Ramos (cell line): Measurements from ENCODE around the gene CMIP.

Experiments used
- in situ Hi-C: fragments of 300-500 bp; cut with MboI; formaldehyde crosslinking; loops from one replicate; pipeline ENCODE4 v1.14.3; 2022; ENCODE audit warnings: low sequenced_read_pairs; ENCODE audit not compliant: unreplicated experiment

The CMIP gene

GRCh38 chr16:81608523-81609209, 164.1 kb downstream of the CMIP start:
- in situ Hi-C loops: no loop called here

- in situ Hi-C loops: no loop called here
Measured at GRCh38 chr16:81609323-81609892, 164.8 kb downstream of the CMIP start.

GRCh38 chr16:81610144-81610842, 165.7 kb downstream of the CMIP start:
- in situ Hi-C loops: no loop called here

- in situ Hi-C loops: no loop called here
Measured at GRCh38 chr16:81610936-81611335, 166.3 kb downstream of the CMIP start.

GRCh38 chr16:81611721-81612120, 167.1 kb downstream of the CMIP start:
- in situ Hi-C loops: no loop called here

- in situ Hi-C loops: no loop called here
Measured at GRCh38 chr16:81612351-81613163, 167.9 kb downstream of the CMIP start.

GRCh38 chr16:81614171-81614570, 169.6 kb downstream of the CMIP start:
- in situ Hi-C loops: no loop called here

GRCh38 chr16:81614654-81615359, 170.2 kb downstream of the CMIP start:
- in situ Hi-C loops: no loop called here

- in situ Hi-C loops: no loop called here
Measured at GRCh38 chr16:81615411-81615810, 170.8 kb downstream of the CMIP start.

- in situ Hi-C loops: no loop called here
Measured at GRCh38 chr16:81615833-81616232, 171.2 kb downstream of the CMIP start.

- in situ Hi-C loops: no loop called here
Measured at GRCh38 chr16:81616321-81617020, 171.9 kb downstream of the CMIP start.

GRCh38 chr16:81617021-81617346, 172.4 kb downstream of the CMIP start:
- in situ Hi-C loops: no loop called here

GRCh38 chr16:81618187-81618586, 173.6 kb downstream of the CMIP start:
- in situ Hi-C loops: no loop called here

- in situ Hi-C loops: no loop called here
Measured at GRCh38 chr16:81618661-81619060, 174.1 kb downstream of the CMIP start.

GRCh38 chr16:81620029-81620428, 175.4 kb downstream of the CMIP start:
- in situ Hi-C loops: loop anchor here (10.0 kb wide), 1 partner anchor 215 kb away; no protein-coding TSS in a partner anchor

GRCh38 chr16:81620796-81621195, 176.2 kb downstream of the CMIP start:
- in situ Hi-C loops: loop anchor here (10.0 kb wide), 1 partner anchor 216 kb away; no protein-coding TSS in a partner anchor

- in situ Hi-C loops: loop anchor here (10.0 kb wide), 1 partner anchor 217 kb away; no protein-coding TSS in a partner anchor
Measured at GRCh38 chr16:81621496-81621895, 176.9 kb downstream of the CMIP start.

GRCh38 chr16:81623365-81624102, 178.9 kb downstream of the CMIP start:
- in situ Hi-C loops: loop anchor here (10.0 kb wide), 1 partner anchor 219 kb away; no protein-coding TSS in a partner anchor

GRCh38 chr16:81624403-81624759, 179.8 kb downstream of the CMIP start:
- in situ Hi-C loops: loop anchor here (10.0 kb wide), 1 partner anchor 220 kb away; no protein-coding TSS in a partner anchor
